Measurements from ENCODE around the gene ARHGEF40.

ARHGEF40 gene

GRCh38 chr14:21112255-21112654 lies 42.2 kb downstream of the ARHGEF40 start:
- DNase-seq: no peak

DNA sequence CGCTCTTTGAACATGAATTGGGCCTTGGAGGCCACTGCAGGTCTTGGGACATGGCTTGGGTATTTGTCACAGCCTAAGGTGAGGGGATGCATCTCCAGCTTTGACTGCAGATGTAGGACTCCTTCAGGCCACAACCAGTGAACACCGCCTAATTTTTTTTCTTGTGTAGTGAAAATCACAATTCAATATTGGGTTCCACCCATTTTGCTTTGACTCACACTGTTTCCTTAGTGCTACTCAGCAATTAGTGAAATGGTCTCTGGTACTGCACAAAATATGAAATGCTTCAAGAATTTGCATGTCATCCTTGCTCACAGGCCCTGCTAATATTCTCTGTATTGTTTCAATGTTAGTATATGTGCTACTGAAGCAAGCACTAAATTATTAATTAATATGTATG lies 43.3 kb downstream of the ARHGEF40 start:
- no peak for DNase-seq

DNA sequence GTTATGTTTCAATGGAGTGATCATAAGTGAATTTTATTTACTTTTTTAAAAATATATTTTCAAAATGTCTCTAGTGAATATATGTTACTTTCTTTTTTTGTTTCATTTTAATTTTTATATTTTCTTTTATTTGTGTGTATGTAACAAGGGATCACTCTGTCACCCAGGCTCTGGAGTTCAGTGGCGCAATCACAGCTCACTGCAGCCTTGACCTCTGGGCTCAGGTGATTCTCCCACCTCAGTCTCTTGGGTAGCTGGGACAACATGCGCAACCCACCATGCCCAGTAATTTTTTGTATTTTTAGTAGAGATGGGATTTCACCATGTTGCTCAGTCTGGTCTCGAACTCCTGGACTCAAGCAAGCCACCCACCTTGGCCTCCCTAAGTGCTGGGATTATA lies 48.8 kb downstream of the ARHGEF40 start:
- no peak for DNase-seq

- no peak for DNase-seq
These were observed 50.6 kb downstream of the ARHGEF40 start for GRCh38 chr14:21120686-21121085.

DNA sequence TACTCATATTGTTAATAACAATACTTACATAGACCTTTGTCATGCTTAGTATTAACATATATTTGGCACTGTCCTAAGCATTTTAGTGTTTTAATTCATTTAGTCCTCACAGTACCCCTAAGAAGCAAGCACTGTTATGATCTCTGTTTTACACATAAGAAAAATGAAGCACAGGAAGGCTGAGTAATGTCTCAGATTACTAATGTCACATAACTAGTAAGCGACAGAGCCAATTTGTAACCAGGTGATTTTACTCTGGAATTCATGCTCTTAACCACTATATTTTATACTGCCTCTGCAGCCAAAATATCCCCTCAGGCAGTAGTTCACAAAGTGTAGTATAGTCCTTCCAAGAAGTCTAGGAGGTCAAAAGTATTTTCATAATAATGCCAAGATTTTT lies 51.0 kb downstream of the ARHGEF40 start:
- no peak for DNase-seq

GRCh38 chr14:21123429-21123828 lies 53.3 kb downstream of the ARHGEF40 start:
- no peak for DNase-seq

- no peak for DNase-seq
These were observed 63.8 kb downstream of the ARHGEF40 start for GRCh38 chr14:21133901-21134300.

- no peak for DNase-seq
These were observed 65.9 kb downstream of the ARHGEF40 start for GRCh38 chr14:21136024-21136423.
